HCT116 (cell line): ENCODE data around the gene CERT1. TPM values are rescaled to one million over a fixed set of nuclear protein-coding genes. Genes with fewer than 3 reads are reported as not detected.

Experiments
- ATAC-seq: fragments of 200-7000 bp; cut with Tn5 transposase; 2 replicates; pipeline ENCODE4 v1.9.1; 2020; ENCODE audit warnings: mild to moderate bottlenecking, moderate library complexity
- BruUV-seq: library from RNA; stranded (reverse); fragments of 400-500 nt; replicated peaks from 2 replicates; lab custom pipeline; 2021; lab: Mats Ljungman, UMichigan
- CTCF ChIA-PET: fragments of 300-600 bp; sonication (Branson Sonifier 250); formaldehyde crosslinking; loops from one replicate; lab custom pipeline; 2021; ENCODE audit warnings: antibody characterized with exemption; lab: Charles Lee
- POLR2A ChIA-PET: fragments of 300-600, 350-600 bp; sonication (Branson Sonifier 250); formaldehyde crosslinking; loops from one replicate; lab custom pipeline; 2021; ENCODE audit warnings: antibody characterized with exemption; lab: Charles Lee
- RAD21 ChIA-PET, 2 experiments: fragments of 300-600 bp; sonication (Branson Sonifier 250); formaldehyde crosslinking; loops; one replicate each; lab custom pipeline; 2023; ENCODE audit warnings: low total read pairs in 2 of 2; ENCODE audit not compliant: uncharacterized antibody in 2 of 2, unreplicated experiment in 2 of 2, low non-redundant PET in 1 of 2; lab: Charles Lee
- DNase-seq: peaks from one replicate; pipeline ENCODE4 v3.0.0-alpha.2; 2010; ENCODE audit warnings: low read depth, low spot score
- H2AFZ ChIP-seq: fragments of 200-600 bp; shearing (Covaris generic), sonication (generic); 2 replicates; pipeline ENCODE4 v1.6.1; 2017; ENCODE audit warnings: low read depth, mixed run types, mixed read lengths, antibody characterized with exemption, low read length; ENCODE audit not compliant: poor library complexity, severe bottlenecking
- H3K27ac ChIP-seq: 2 replicates; pipeline ENCODE4 v1.5.1; 2012; ENCODE audit warnings: low read depth, low read length
- H3K27me3 ChIP-seq: fragments of 200-600 bp; sonication (generic); 2 replicates; pipeline ENCODE4 v1.6.1; 2016; ENCODE audit warnings: mixed run types, low read length, mixed read lengths; ENCODE audit not compliant: insufficient read depth
- H3K36me3 ChIP-seq, 2 experiments: fragments of 200-500 bp in 1 of 2; fragments of 200-600 bp in 1 of 2; sonication (Bioruptor generic) in 1 of 2; sonication (generic) in 1 of 2; 2 replicates each; pipeline versions ENCODE4 v1.5.1 to v1.6.1; 2014 to 2016; ENCODE audit warnings: low read length in 2 of 2, inconsistent platforms in 1 of 2, mixed read lengths in 1 of 2, mixed run types in 1 of 2; ENCODE audit not compliant: insufficient read depth in 2 of 2, control insufficient read depth in 1 of 2
- H3K4me1 ChIP-seq, 2 experiments: fragments of 200-600 bp in 1 of 2; sonication (generic) in 1 of 2; 2 replicates each; pipeline versions ENCODE4 v1.5.1 to v1.6.1; 2012 to 2017; ENCODE audit warnings: low read length in 2 of 2, inconsistent platforms in 1 of 2, mild to moderate bottlenecking in 1 of 2, mixed read lengths in 1 of 2, mixed run types in 1 of 2, moderate library complexity in 1 of 2; ENCODE audit not compliant: insufficient read depth in 2 of 2, control insufficient read depth in 1 of 2
- H3K4me2 ChIP-seq: fragments of 200-600 bp; sonication (generic); 2 replicates; pipeline ENCODE4 v1.6.1; 2017; ENCODE audit warnings: mixed run types, low read length, mixed read lengths
- H3K4me3 ChIP-seq, 2 experiments: fragments of 200-600 bp in 1 of 2; sonication (generic) in 1 of 2; replicated peaks in 1 of 2; 2 replicates each; pipeline ENCODE4 v1.5.1; 2011 to 2016; ENCODE audit warnings: low read length in 2 of 2, control low read depth in 1 of 2, low read depth in 1 of 2, mild to moderate bottlenecking in 1 of 2, mixed read lengths in 1 of 2, mixed run types in 1 of 2
- H3K79me2 ChIP-seq: fragments of 200-600 bp; sonication (generic); 2 replicates; pipeline ENCODE4 v1.6.1; 2017; ENCODE audit warnings: mild to moderate bottlenecking, mixed run types, low read length, moderate library complexity, mixed read lengths; ENCODE audit not compliant: insufficient read depth
- H3K9ac ChIP-seq: fragments of 200-600 bp; sonication (generic); 2 replicates; pipeline ENCODE4 v1.6.1; 2016; ENCODE audit warnings: low read length, mixed read lengths
- H3K9me2 ChIP-seq: fragments of 200-600 bp; sonication (generic), shearing (Covaris generic); 2 replicates; pipeline ENCODE4 v1.6.1; 2017; ENCODE audit warnings: mixed run types, mild to moderate bottlenecking, moderate library complexity; ENCODE audit not compliant: insufficient read depth
- H3K9me3 ChIP-seq, 2 experiments: fragments of 200-500 bp in 1 of 2; fragments of 200-600 bp in 1 of 2; sonication (Bioruptor generic) in 1 of 2; sonication (generic) in 1 of 2; 2 replicates each; pipeline ENCODE4 v1.6.1; 2014 to 2017; ENCODE audit warnings: low read length in 2 of 2, mixed read lengths in 2 of 2, inconsistent platforms in 1 of 2, low read depth in 1 of 2, mild to moderate bottlenecking in 1 of 2, mixed run types in 1 of 2, moderate library complexity in 1 of 2; ENCODE audit not compliant: control insufficient read depth in 1 of 2, insufficient read depth in 1 of 2
- H4K20me1 ChIP-seq: fragments of 200-600 bp; sonication (generic), shearing (Covaris generic); 2 replicates; pipeline ENCODE4 v1.6.1; 2017; ENCODE audit warnings: mixed run types, mild to moderate bottlenecking, moderate library complexity; ENCODE audit not compliant: insufficient read depth
- CBX3 ChIP-seq: IDR thresholded peaks from 2 replicates; pipeline ENCODE4 v1.6.1; 2012; ENCODE audit warnings: low read depth
- CEBPB ChIP-seq: IDR thresholded peaks from 2 replicates; pipeline ENCODE4 v1.6.1; 2012; ENCODE audit warnings: low read depth
- EZH2 ChIP-seq: fragments of 200-600 bp; sonication (generic); IDR thresholded peaks from 2 replicates; pipeline ENCODE4 v1.6.1; 2017; ENCODE audit warnings: antibody characterized with exemption, mixed run types
- FOSL1 ChIP-seq: IDR thresholded peaks from 2 replicates; pipeline ENCODE4 v1.6.1; 2012; ENCODE audit warnings: low read depth
- POLR2A ChIP-seq: IDR thresholded peaks from 2 replicates; pipeline ENCODE4 v1.7.0; 2011; ENCODE audit warnings: borderline replicate concordance; ENCODE audit not compliant: insufficient read depth, insufficient read length; ENCODE audit errors: extremely low read depth
- POLR2AphosphoS5 ChIP-seq: IDR thresholded peaks from 2 replicates; pipeline ENCODE4 v1.6.1; 2011; ENCODE audit warnings: mild to moderate bottlenecking, low read depth, low read length, moderate library complexity
- RAD21 ChIP-seq: IDR thresholded peaks from 2 replicates; pipeline ENCODE4 v1.6.1; 2012; ENCODE audit warnings: low read depth, mild to moderate bottlenecking
- ZFX ChIP-seq: fragments of 450-650 bp; IDR thresholded peaks from 2 replicates; pipeline ENCODE4 v1.6.1; 2017
- intact Hi-C: fragments of 100-400 bp; cut with micrococcal nuclease; formaldehyde crosslinking; loops from 2 replicates; pipeline ENCODE4 v1.10.0; 2022
- total RNA-seq: library from RNA; stranded (reverse); gene quantifications from one replicate; pipeline ENCODE4 v1.2.1, GENCODE V29; 2021; ENCODE audit not compliant: unreplicated experiment
- TF ChIP-seq, protein P1 (sequence below), 3 experiments: fragments of 200-600 bp in 1 of 3; sonication (generic) in 1 of 3; IDR thresholded peaks in 2 of 3; conservative IDR thresholded peaks in 1 of 3; 2 replicates each; pipeline ENCODE4 v1.5.1; 2012 to 2017; ENCODE audit warnings: low read depth in 2 of 3, low read length in 2 of 3, antibody characterized with exemption in 1 of 3, borderline replicate concordance in 1 of 3, control low read depth in 1 of 3, mild to moderate bottlenecking in 1 of 3, mixed read lengths in 1 of 3, mixed run types in 1 of 3, moderate library complexity in 1 of 3; ENCODE audit not compliant: insufficient read depth in 1 of 3
- TF ChIP-seq, protein P2 (sequence below): IDR thresholded peaks from 2 replicates; pipeline ENCODE4 v1.6.1; 2012
- TF ChIP-seq, protein P3 (sequence below): IDR thresholded peaks from 2 replicates; pipeline ENCODE4 v1.6.1; 2011; ENCODE audit warnings: mild to moderate bottlenecking, low read length, moderate library complexity; ENCODE audit not compliant: insufficient replicate concordance; ENCODE audit errors: extremely low read depth

CERT1 gene
- total RNA-seq, 1 experiment from 2014 or later = 22.8 TPM

DNA sequence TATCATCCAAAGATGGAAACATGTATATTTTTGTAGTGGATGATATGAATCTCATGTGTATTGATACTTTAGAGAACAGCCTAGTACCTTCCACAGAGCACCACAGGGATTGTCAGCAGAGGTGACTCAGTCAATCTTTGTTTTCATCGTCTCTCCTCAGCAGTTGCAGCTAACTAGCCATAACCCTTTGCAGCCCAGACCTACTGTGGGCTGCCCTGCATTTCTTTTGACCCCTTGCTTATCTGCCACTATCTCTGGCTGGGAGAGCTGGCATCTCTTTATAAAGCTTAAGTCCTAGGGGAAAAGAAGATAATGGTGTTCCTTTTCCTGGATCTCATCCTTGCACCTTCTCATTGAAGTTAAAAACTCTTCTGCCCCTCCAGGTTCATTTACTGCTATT, 145.7 kb downstream of the CERT1 start (continued):
- no peak for TF ChIP-seq POLR2AphosphoS5
- TF ChIP-seq POLR2A = no peak

DNA sequence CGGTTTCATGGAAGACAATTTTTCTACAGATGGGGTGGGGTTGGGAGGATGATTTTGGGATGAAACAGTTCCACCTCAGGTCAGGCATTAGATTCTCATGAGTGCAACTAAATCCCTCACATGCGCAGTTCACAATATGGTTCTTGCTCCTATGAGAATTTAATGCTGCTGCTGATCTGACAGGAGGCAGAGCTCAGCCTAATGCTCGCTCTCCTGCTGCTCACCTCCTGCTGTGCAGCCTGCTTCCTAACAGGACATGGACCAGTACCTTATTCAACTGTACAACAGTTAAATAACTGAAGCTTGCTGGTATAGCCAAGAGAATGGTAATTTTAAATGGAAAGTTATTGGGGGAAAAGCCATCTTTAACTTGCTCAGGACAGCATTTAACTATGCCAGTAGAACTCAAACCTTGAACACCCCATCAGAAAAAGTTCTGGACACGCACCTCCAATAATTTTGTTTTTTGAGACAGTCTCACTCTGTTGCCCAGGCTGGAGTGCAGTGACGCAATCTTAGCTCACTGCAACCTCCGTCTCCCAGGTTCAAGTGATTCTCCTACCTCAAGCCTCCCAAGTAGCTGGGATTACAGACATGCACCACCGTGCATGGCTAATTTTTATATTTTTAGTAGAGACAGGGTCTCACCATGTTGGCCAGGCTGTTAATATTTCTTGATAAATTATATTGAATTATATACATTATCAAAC, 146.7 kb downstream of the CERT1 start:
- no TSS peak for BruUV-seq
- RAD21 ChIA-PET = no interaction called here
- Histone ChIP-seq H3K9ac (no peak overlapping the region), H2AFZ (no peak overlapping the region), H4K20me1 (no peaks in the 10 kb centered on the region), H3K36me3 (peaks cover 9 to 14% of the 10 kb centered on the region in 2 experiments), H3K9me3 (no peaks in the 10 kb centered on the region), H3K79me2 (no peaks in the 10 kb centered on the region), H3K9me2 (no peaks in the 10 kb centered on the region), H3K4me2 (no peak overlapping the region)
- POLR2A ChIA-PET = no interaction called here
- intact Hi-C loops = no loop called here
- CTCF ChIA-PET = no interaction called here
- TF ChIP-seq CEBPB (no peak), ZFX (no peak), FOSL1 (no peak), EZH2 (no peak), CBX3 (no peak), RAD21 (no peak)
- TF ChIP-seq, protein P1, sequence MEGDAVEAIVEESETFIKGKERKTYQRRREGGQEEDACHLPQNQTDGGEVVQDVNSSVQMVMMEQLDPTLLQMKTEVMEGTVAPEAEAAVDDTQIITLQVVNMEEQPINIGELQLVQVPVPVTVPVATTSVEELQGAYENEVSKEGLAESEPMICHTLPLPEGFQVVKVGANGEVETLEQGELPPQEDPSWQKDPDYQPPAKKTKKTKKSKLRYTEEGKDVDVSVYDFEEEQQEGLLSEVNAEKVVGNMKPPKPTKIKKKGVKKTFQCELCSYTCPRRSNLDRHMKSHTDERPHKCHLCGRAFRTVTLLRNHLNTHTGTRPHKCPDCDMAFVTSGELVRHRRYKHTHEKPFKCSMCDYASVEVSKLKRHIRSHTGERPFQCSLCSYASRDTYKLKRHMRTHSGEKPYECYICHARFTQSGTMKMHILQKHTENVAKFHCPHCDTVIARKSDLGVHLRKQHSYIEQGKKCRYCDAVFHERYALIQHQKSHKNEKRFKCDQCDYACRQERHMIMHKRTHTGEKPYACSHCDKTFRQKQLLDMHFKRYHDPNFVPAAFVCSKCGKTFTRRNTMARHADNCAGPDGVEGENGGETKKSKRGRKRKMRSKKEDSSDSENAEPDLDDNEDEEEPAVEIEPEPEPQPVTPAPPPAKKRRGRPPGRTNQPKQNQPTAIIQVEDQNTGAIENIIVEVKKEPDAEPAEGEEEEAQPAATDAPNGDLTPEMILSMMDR (IDR thresholded peaks at IDR 0.05 in 2 of 3, conservative IDR thresholded peaks at IDR 0.05 in 1 of 3; ENCODE audit: borderline replicate concordance in 1 of 3, insufficient read depth in 1 of 3, low read depth in 2 of 3, low read length in 2 of 3) = no peak
- TF ChIP-seq, protein P2, sequence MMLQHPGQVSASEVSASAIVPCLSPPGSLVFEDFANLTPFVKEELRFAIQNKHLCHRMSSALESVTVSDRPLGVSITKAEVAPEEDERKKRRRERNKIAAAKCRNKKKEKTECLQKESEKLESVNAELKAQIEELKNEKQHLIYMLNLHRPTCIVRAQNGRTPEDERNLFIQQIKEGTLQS = no peak
- TF ChIP-seq, protein P3, sequence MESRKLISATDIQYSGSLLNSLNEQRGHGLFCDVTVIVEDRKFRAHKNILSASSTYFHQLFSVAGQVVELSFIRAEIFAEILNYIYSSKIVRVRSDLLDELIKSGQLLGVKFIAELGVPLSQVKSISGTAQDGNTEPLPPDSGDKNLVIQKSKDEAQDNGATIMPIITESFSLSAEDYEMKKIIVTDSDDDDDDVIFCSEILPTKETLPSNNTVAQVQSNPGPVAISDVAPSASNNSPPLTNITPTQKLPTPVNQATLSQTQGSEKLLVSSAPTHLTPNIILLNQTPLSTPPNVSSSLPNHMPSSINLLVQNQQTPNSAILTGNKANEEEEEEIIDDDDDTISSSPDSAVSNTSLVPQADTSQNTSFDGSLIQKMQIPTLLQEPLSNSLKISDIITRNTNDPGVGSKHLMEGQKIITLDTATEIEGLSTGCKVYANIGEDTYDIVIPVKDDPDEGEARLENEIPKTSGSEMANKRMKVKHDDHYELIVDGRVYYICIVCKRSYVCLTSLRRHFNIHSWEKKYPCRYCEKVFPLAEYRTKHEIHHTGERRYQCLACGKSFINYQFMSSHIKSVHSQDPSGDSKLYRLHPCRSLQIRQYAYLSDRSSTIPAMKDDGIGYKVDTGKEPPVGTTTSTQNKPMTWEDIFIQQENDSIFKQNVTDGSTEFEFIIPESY = no peak
- TF ChIP-seq, all 23 proteins: peak for 0
- H3K27ac ChIP-seq = no peak overlapping the region
- ATAC-seq (no peak), DNase-seq (no peak)
- H3K4me3 ChIP-seq = no peak overlapping the region
- H3K4me1 ChIP-seq = no peaks in the 10 kb centered on the region
- no peaks in the 10 kb centered on the region for H3K27me3 ChIP-seq
